Testis (tissue), 3 donors: Measurements from ENCODE around the gene SPON1. TPM values are rescaled to one million over a fixed set of nuclear protein-coding genes. Genes with fewer than 3 reads are reported as not detected.

Experiments
- DNase-seq: peaks from one replicate; pipeline ENCODE4 v3.0.0-alpha.2; 2019
- H3K27ac ChIP-seq, 2 donors: fragments of 200-600 bp; sonication (generic); one replicate each; pipeline ENCODE4 v1.5.1; 2019
- H3K27me3 ChIP-seq: fragments of 200-600 bp; sonication (generic); one replicate; pipeline ENCODE4 v1.5.1; 2019
- H3K36me3 ChIP-seq: fragments of 200-600 bp; sonication (generic); one replicate; pipeline ENCODE4 v1.5.1; 2017; ENCODE audit warnings: low read depth; ENCODE audit errors: missing control alignments
- H3K4me1 ChIP-seq: fragments of 200-600 bp; sonication (generic); one replicate; pipeline ENCODE4 v1.5.1; 2019
- H3K4me3 ChIP-seq, 2 donors: fragments of 200-600 bp; sonication (generic); one replicate each; pipeline ENCODE4 v1.5.1; 2017 to 2019
- H3K9me3 ChIP-seq: fragments of 200-600 bp; sonication (generic); one replicate; pipeline ENCODE4 v1.5.1; 2017
- CTCF ChIP-seq, 3 experiments: fragments of 450-650 bp in 2 of 3; fragments of 200-600 bp in 1 of 3; sonication (generic) in 1 of 3; IDR thresholded peaks; one replicate each; pipeline ENCODE4 v1.5.1; 2016 to 2019; ENCODE audit warnings: antibody characterized with exemption in 3 of 3, mild to moderate bottlenecking in 2 of 3, moderate library complexity in 1 of 3
- POLR2A ChIP-seq: fragments of 450-650 bp; IDR thresholded peaks from one replicate; pipeline ENCODE4 v1.6.1; 2017; ENCODE audit warnings: antibody characterized with exemption, mild to moderate bottlenecking, moderate library complexity
- WGBS, 2 donors: methylation state at CpG; one replicate each; pipeline ENCODE4 v1.1.5; 2018; 5-methylcytosine and 5-hydroxymethylcytosine counted together
- intact Hi-C: fragments of 100-400 bp; cut with DNase I; formaldehyde crosslinking; loops from one replicate; pipeline ENCODE4 v1.15.1; 2023; ENCODE audit warnings: low total_unique reads
- polyA plus RNA-seq: library from polyadenylated mRNA; stranded (reverse); fragments of 350-450 nt; fragmentation: Illumina TruSeq; extraction: RNeasy Lipid Tissue Mini Kit (QIAGEN cat#74804); gene quantifications from one replicate; pipeline ENCODE4 v1.2.3, GENCODE V29; 2014; ENCODE audit warnings: low read depth, low replicate concordance; ENCODE audit not compliant: insufficient read depth
- total RNA-seq, 2 donors: library from RNA; depleted of rRNA; stranded (reverse); fragments of >200 nt; gene quantifications; one replicate each; pipeline ENCODE4 v1.2.3, GENCODE V29; 2016

SPON1 gene
- total and polyA plus RNA-seq, 3 donors from 2014 or later: 6.9 to 11.9 (median 7.6) TPM

GRCh38 chr11:14110629-14111028 is 148.1 kb downstream of the SPON1 start:
- Histone ChIP-seq H3K27me3 (no peaks in the 10 kb centered on the region), H3K4me3 (no peak overlapping the region), H3K9me3 (no peaks in the 10 kb centered on the region), H3K36me3 (no peaks in the 10 kb centered on the region), H3K27ac (no peak overlapping the region), H3K4me1 (no peaks in the 10 kb centered on the region)
- 79 to 80% methylated on average over 2 of the region's 2 CpGs for WGBS, 2 donors
- intact Hi-C loops: no loop called here
- TF ChIP-seq POLR2A (no peak), CTCF (IDR thresholded peaks at IDR 0.05) (no peak)
- DNase-seq: no peak

- Histone ChIP-seq H3K36me3 (no peaks in the 10 kb centered on the region), H3K27ac (no peak overlapping the region), H3K9me3 (no peaks in the 10 kb centered on the region), H3K4me1 (no peaks in the 10 kb centered on the region), H3K4me3 (no peak overlapping the region), H3K27me3 (no peaks in the 10 kb centered on the region)
- TF ChIP-seq POLR2A: no peak
- TF ChIP-seq CTCF (IDR thresholded peaks at IDR 0.05): no peak
- no peak for DNase-seq
- intact Hi-C loops: no loop called here
- WGBS, 2 donors: 47 to 65% methylated on average over 2 of the region's 2 CpGs
Measured at GRCh38 chr11:14111496-14111895, 149.0 kb downstream of the SPON1 start.

- Histone ChIP-seq H3K36me3 (no peaks in the 10 kb centered on the region), H3K27me3 (no peaks in the 10 kb centered on the region), H3K27ac (no peak overlapping the region), H3K4me1 (no peaks in the 10 kb centered on the region), H3K4me3 (no peak overlapping the region), H3K9me3 (no peaks in the 10 kb centered on the region)
- no peak for DNase-seq
- 88 to 92% methylated on average over 2 of the region's 2 CpGs for WGBS, 2 donors
- intact Hi-C loops: no loop called here
- TF ChIP-seq CTCF (IDR thresholded peaks at IDR 0.05) (no peak), POLR2A (no peak)
Measured at GRCh38 chr11:14112721-14113120, 150.2 kb downstream of the SPON1 start.

- Histone ChIP-seq H3K4me1 (no peaks in the 10 kb centered on the region), H3K9me3 (no peaks in the 10 kb centered on the region), H3K27me3 (no peaks in the 10 kb centered on the region), H3K36me3 (no peaks in the 10 kb centered on the region), H3K4me3 (no peak overlapping the region), H3K27ac (no peak overlapping the region)
- intact Hi-C loops: no loop called here
- DNase-seq: no peak
- 35 to 59% methylated on average over 1 of the region's 1 CpG for WGBS, 2 donors
- TF ChIP-seq CTCF (IDR thresholded peaks at IDR 0.05) (no peak), POLR2A (no peak)
Measured at GRCh38 chr11:14114269-14114668, 151.7 kb downstream of the SPON1 start.

GRCh38 chr11:14114786-14115185 is 152.3 kb downstream of the SPON1 start:
- no peak overlapping the region for H3K27ac ChIP-seq
- H3K36me3 ChIP-seq: no peaks in the 10 kb centered on the region
- intact Hi-C loops: no loop called here
- H3K4me3 ChIP-seq: no peak overlapping the region
- TF ChIP-seq POLR2A (no peak), CTCF (IDR thresholded peaks at IDR 0.05) (no peak)
- no peaks in the 10 kb centered on the region for H3K4me1 ChIP-seq
- DNase-seq: no peak
- no peaks in the 10 kb centered on the region for H3K27me3 ChIP-seq
- H3K9me3 ChIP-seq: no peaks in the 10 kb centered on the region
- 53 to 70% methylated on average over 2 of the region's 2 CpGs for WGBS, 2 donors
